CD4-positive, alpha-beta T cell treated with Interleukin-12 subunit alpha and Interleukin-12 subunit beta, for 1 hour (primary cell): ENCODE data around the gene EYA3.

Source experiments
- DNase-seq: peaks from one replicate; pipeline ENCODE4 v3.0.0-alpha.2; 2020

EYA3 gene

GRCh38 chr1:28112388-28113241 is 24.2 kb upstream of the EYA3 start:
- DNase-seq: peak; percentile 35

DNA sequence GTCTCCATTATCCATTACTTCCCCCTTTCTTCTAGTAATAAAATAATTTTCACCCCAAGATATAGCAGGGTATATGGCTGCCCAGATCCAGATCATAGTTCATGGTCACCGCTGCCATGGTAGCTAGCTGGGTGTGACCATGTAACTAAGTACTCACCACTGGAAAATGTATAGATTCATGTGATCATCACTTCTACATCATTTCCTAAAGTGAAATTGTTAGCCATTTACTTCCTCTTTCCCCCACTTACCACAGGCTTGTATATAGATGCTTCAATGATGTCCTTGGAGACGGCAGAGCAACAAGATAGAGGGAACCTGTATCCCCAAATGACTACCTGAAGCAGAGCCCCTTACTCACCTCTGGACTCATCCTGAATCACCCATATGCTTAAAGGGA is 22.7 kb upstream of the EYA3 start:
- DNase-seq: no peak

GRCh38 chr1:28110555-28110954 is 22.1 kb upstream of the EYA3 start:
- DNase-seq: no peak

GRCh38 chr1:28109639-28110038 is 21.2 kb upstream of the EYA3 start:
- no peak for DNase-seq

DNA sequence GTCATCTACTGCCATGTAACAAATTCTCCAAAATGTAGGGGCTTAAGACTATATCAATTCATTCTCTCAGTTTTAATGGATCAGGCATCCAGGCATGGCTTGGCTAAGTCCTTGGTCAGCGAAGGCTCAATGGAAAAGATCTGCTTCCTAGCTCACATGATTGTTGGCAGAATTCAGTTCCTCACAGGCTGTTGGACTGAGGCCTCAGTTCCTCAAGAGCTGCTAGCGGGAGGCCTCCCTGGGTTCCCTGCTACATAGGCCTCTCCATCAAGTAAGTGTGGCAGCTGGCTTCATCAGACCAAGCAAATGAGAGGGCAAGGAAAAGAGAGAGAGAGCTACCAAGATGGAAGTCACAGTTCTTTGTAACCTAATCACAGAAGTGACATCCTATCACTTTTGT is 19.6 kb upstream of the EYA3 start:
- DNase-seq: no peak

DNA sequence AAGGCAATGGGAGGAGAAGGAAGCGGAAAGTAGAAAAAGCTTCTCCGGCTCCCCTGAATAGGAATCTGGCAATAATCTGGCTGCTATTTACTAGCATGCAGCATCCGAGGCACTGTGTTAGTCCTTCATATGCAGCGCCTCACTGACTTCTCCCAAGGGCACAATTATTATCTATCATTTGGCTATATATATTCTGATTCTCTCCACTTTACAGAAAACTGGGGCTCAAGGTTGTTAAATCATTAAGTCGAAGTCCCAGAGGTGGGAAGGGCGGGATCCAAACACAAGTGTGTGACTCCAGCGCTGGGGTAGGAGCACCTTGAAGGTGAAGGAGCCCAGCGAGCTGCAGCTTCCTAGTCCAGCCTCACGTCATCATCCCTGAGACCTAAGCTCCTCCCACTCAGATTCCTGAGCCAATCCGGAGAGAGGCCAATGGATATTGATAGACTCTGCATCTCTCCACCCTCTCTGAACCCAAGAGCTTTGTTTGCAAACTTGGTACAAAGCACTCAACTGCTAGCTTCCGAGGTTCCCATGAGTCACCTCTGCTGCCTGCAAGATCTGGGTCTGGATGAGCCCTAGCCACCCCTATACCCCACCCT is 16.6 kb upstream of the EYA3 start:
- DNase-seq: no peak

GRCh38 chr1:28102189-28102588 is 13.8 kb upstream of the EYA3 start:
- no peak for DNase-seq

DNA sequence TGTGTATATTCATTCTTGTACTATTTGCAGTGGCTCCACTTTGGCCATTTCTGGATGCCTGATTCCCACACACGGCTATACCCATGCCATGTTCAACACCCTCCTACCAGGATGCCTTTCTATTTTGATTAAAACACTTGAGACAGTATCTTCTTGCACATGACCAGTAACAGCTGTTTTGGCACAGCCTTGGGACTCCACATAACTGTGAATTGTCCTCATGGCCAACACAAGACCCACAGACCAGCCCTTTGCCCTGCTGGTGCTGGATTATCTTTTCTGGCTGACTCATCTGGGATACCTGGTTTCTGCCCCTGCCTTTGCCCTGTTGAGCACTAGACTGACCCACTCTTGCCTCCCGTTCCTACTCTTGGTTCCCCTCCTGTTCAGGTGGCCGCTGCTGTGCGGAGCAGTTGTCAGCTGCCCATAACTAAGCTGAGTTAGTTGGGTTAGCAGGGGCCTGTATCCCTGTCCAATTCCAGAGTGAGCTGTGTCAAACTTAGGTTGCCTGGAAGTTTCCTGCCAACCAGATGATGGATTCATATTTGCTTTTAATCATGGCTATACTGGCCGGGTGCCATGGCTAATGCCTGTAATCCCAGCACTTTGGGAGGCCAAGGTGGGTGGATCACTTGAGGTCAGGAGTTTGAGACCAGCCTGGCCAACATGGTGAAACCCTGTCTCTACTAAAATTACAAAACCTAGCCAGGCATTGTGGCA is 10.8 kb upstream of the EYA3 start:
- no peak for DNase-seq

GRCh38 chr1:28097100-28097472 is 8.7 kb upstream of the EYA3 start:
- no peak for DNase-seq

GRCh38 chr1:28096210-28097099 is 8.0 kb upstream of the EYA3 start:
- DNase-seq: no peak

- peak; percentile 84 for DNase-seq
Observed at GRCh38 chr1:28091043-28091781, 2.8 kb upstream of the EYA3 start.

DNA sequence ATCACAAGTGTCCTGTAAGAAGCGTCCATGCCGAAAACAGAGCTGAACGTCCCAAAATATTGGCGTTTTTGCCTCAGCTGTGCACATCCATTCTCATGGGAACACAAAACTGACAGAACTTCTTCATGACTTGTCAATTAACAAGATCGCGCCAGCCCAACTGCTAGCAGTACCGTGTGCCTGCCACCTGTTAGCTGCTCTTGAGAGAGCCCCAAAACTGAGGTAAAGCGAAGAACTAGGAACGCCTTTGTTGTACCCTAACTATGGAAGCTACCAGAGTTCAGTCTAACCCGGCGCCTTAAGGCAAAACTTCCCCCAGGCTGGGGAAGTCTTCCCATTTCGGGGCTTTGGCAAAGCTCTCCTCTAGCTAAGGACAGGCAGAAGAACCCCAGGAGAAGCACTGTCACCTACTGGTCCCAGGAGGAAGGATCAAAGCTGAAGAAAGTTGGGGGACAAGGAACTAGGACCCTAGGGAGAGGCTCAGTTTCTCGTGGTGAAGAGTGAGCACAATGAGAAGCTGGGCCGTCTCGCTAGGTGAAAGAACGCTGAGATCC is 719 bp downstream of the EYA3 start:
- DNase-seq: peak; percentile 23

GRCh38 chr1:28086651-28087050 is 1.8 kb downstream of the EYA3 start:
- DNase-seq: no peak

DNA sequence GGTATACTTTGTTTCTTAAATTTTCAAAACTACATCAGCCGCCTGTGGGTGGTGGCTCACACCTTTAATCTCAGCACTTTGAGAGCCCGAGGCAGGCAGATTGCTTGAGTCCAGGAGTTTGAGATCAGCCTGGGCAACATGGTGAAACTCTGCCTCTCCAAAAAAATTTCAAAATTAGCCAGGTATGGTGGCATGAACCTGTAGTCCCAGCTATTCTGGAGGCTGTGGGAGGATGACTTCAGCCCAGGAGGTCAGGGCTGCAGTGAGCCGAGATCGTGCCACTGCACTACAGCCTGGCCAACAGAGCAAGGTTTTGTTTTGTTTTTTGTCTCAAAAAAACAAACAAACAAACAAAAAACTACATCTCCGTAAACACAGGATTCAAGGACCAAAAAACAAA is 3.3 kb downstream of the EYA3 start:
- DNase-seq: no peak

GRCh38 chr1:28083876-28084275 is 4.5 kb downstream of the EYA3 start:
- no peak for DNase-seq

DNA sequence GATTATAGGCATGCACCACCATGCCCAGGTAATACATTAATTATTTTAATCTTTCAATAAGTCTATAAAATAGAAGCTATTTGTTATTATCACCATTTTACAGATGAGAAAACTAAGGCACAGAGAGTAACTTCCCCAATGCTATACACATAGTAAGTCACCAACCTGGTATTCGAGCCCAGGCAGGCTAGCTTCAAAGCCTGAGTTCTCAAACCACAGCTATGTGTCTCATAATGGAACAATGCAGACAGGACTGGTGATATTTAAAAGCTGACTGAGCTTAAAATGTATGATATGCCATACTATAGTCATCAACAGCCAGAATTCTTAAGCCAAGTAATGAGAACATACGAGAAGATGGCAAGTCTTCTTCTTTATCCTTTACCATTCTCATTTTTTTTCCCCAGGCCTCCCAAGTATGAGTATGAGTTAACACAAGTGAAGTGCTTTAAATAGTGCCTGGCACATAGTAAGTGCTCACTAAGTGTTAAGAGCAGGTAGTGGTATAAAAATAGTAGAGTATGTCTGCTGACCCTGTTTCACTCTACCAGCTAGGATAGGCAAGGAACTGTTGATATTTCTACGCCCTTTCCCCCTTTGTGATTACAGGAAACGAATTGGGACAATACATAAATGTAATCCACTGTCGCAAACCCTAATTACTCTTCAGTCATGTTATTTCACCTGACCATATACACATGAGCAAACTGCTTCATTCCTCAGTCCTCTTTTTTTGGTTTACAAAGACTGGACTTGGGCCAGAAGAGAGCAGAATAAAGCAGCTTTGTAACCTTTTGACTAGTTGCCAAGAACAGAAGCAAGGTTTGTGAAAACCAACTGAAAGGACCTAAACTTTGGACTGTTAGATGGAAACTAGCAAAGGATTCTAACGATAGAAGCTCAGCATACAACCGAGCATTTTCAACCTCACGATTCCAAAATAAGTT is 9.5 kb downstream of the EYA3 start:
- DNase-seq: no peak

- DNase-seq: no peak
Observed at GRCh38 chr1:28078262-28078661, 10.1 kb downstream of the EYA3 start.

- DNase-seq: no peak
Observed at GRCh38 chr1:28074892-28075511, 13.4 kb downstream of the EYA3 start.

GRCh38 chr1:28073867-28074266 is 14.5 kb downstream of the EYA3 start:
- DNase-seq: no peak

- no peak for DNase-seq
Observed at GRCh38 chr1:28071813-28072212, 16.6 kb downstream of the EYA3 start.
